HFF-Myc (cell line): Measurements from ENCODE around the gene CDC6.
A peak's percentile ranks its signal among the peaks of the same experiment; 100 is the strongest.
"Not testable (repeated sequence)": the region's sequence is repeated elsewhere in the genome, so short reads cannot be mapped to it uniquely, and the experiment has no call there.

Source experiments
- DNase-seq: peaks from one replicate; pipeline ENCODE4 v3.0.0-alpha.2; 2011; ENCODE audit warnings: low read depth; ENCODE audit errors: extremely low read depth
- H3K4me3 ChIP-seq: replicated peaks from 2 replicates; pipeline ENCODE4 v1.5.1; 2011; ENCODE audit warnings: low read depth, mild to moderate bottlenecking, control low read depth, low read length
- TF ChIP-seq, protein P1 (sequence below): IDR thresholded peaks from 2 replicates; pipeline ENCODE4 v1.5.1; 2012; ENCODE audit warnings: mild to moderate bottlenecking, low read depth, low read length, control low read depth; ENCODE audit errors: missing control alignments

The CDC6 gene

DNA sequence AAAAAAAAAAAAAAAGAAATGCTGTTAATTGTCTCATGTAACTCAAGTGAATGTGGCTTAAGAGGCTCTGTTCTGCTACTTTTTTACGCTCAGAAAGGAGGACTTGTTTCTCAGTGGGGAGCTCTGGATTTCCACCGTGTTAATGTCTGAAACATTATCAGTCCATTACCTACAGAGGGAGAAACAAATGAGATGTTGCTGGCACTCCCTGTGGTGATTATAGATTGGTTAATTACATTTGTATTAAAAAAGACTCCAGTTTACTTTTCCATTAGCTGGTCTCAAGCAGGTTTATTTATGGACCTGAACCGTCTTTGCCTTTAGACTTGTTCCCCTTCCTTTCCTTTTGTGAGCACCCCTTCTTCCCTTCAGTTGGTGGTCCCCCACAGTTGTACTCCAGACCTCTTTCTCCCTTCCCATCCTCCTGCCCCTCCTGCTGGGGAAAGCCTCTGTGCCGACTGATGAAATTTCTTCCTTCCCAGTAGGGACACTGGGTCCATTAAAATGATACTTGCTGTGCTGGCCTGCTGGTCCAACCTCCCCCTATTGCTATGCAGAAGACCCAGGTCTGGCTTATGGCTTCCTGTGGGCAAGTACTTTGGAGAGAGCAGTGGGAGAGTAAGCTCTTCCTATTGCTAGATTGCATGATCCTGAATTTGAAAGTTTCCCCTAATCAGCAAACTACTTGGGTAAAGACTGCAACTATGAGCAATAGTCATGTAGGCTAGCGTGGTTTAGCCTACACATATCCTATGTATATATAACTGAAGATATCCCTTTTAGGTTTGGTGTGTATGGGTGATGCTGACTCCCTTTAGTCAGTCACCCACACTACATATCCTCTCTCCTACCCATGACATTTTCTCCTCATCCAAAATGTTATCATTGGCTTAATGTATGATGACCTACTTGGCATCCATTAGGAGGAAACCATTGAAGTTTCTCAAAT, 8.1 kb downstream of the CDC6 start:
- no peak overlapping the region for H3K4me3 ChIP-seq
- TF ChIP-seq, protein P1, sequence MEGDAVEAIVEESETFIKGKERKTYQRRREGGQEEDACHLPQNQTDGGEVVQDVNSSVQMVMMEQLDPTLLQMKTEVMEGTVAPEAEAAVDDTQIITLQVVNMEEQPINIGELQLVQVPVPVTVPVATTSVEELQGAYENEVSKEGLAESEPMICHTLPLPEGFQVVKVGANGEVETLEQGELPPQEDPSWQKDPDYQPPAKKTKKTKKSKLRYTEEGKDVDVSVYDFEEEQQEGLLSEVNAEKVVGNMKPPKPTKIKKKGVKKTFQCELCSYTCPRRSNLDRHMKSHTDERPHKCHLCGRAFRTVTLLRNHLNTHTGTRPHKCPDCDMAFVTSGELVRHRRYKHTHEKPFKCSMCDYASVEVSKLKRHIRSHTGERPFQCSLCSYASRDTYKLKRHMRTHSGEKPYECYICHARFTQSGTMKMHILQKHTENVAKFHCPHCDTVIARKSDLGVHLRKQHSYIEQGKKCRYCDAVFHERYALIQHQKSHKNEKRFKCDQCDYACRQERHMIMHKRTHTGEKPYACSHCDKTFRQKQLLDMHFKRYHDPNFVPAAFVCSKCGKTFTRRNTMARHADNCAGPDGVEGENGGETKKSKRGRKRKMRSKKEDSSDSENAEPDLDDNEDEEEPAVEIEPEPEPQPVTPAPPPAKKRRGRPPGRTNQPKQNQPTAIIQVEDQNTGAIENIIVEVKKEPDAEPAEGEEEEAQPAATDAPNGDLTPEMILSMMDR = no peak

DNA sequence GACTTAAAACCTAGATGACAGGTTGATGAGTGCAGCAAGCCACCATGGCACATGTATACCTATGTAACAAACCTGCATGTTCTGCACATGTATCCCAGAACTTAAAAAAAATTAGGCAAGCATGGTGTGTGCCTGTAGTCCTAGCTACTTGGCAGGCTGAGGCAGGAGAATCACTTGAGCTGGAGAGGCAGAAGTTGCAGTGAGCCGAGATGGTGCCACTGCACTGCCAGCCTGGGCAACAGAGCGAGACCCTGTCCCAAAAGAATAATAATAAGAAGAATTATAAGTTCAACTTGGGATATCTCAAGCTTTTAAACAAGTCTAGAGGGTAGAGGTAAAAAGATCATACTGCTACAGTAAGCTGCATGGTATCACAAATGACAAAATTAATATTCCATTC, 9.8 kb downstream of the CDC6 start:
- no peak overlapping the region for H3K4me3 ChIP-seq
- no peak for DNase-seq
- TF ChIP-seq, protein P1 = no peak

More for the DNA sequence above, 8.1 kb downstream of the CDC6 start:
- no peak for DNase-seq

DNA sequence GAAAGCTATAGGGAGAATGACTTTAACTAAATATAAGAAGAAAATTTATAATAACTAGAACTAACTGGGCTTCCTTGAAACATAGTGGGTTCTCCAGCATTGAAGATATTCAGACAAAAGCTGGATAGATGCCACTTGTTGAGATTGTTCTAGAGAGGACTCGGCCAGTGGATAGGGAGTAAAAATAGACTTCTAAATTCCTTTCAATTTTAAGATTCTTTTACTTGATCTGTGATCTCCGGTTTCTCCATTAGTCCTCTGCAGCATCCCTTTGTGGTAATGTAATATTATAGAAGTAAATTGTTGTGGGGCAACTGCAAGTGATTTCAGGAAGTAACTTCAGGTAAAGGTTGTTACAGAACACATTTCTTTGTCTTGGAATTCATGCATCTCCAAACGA, 11.0 kb downstream of the CDC6 start:
- no peak overlapping the region for H3K4me3 ChIP-seq
- TF ChIP-seq, protein P1 = no peak
- DNase-seq = no peak

DNA sequence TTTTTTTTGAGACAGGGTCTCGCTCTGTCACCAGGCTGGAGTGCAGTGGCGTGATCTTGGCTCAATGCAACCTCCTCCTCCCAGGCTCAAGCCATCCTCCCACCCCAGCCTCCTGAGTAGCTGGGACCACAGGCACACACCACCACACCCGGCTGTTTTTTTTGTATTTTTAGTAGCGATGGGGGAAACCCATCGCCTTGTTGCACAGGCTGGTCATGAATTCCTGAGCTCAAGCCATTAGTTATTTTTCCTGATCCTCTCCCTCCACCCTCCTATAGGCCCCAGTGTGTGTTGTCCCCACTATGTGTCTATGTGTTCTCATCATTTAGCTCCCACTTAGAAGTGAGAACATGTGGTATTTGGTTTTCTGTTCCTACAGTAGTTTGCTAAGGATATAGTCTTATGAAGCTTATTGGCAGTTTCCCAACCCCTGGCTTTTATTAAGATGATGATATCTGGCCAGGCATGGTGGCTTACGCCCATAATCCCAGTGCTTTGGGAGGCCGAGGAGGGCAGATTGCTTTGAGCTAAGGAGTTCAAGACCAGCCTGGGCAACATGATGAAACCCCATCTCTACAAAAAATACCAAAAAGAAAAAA, 11.6 kb downstream of the CDC6 start:
- not testable (repeated sequence) for H3K4me3 ChIP-seq, DNase-seq

DNA sequence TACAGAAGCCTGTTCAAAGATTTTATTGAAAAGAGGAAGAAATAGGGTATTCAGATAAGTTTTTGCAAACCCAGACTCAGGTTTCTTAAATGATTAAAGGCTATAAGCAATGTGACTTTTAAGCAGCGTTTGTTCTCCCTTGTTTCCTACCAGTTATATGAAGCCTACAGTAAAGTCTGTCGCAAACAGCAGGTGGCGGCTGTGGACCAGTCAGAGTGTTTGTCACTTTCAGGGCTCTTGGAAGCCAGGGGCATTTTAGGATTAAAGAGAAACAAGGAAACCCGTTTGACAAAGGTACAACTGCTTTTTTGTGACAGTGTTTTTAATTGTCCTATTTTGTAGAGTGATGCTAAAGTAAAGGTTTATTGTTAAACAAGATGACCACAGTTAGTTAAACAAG, 13.6 kb downstream of the CDC6 start:
- no peak for DNase-seq
- TF ChIP-seq, protein P1 = no peak
- H3K4me3 ChIP-seq = no peak overlapping the region

DNA sequence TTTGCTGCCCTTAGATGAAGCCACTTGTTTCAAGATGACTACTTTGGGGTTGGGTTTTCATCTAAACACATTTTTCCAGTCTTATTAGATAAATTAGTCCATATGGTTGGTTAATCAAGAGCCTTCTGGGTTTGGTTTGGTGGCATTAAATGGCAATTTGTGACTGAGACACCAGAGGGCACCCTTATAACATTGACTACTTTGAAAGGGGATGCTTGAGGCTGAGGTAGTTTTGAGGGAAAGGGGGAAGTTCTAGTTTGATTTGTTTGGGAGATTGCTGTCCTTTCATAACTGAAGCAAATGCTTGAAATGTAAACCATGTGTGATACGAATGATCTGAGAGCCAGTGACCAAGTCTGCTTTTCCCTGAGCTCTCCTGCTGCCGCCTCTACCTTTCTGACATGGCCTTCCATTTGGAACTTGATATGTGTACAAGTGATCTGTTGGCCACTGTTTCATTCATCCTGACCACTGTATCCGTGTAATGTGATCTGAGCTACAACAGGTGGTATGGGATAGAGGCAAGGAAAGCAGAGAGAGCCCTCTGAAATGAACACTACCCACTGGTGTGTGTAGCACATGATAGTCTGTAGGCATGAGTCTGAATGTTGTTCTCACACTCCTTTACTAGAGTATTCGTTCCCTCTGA, 15.5 kb downstream of the CDC6 start:
- DNase-seq = no peak
- TF ChIP-seq, protein P1 = peak; percentile 65

More for the DNA sequence above, 15.5 kb downstream of the CDC6 start:
- H3K4me3 ChIP-seq = no peak overlapping the region
